K562 (cell line): Measurements from ENCODE around the gene MYO3B. TPM values are rescaled to one million over a fixed set of nuclear protein-coding genes. Genes with fewer than 3 reads are reported as not detected.

Source experiments
- SMARCC2 ChIP-seq: fragments of 450-650 bp; IDR thresholded peaks from 2 replicates; pipeline ENCODE4 v1.6.1; 2017; ENCODE audit warnings: antibody characterized with exemption, moderate library complexity, mild to moderate bottlenecking, low read depth
- SNRNP70 ChIP-seq: fragments of 200-400 bp; formaldehyde crosslinking; optimal IDR thresholded peaks from 2 replicates; pipeline ENCODE3; 2017; ENCODE audit warnings: low read depth, low read length
- ZFX ChIP-seq: sonication (generic); formaldehyde crosslinking; IDR thresholded peaks from 2 replicates; pipeline ENCODE4 v1.8.0; 2022; ENCODE audit warnings: mild to moderate bottlenecking, missing genetic modification reagents, moderate library complexity
- polyA plus RNA-seq, 8 experiments: library from polyadenylated mRNA; depleted of rRNA in 4 of 8; stranded (reverse) in 5 of 8; unstranded in 3 of 8; fragments of >200 nt; fragmentation: Nextera tagmentation in 2 of 8; fragmentation: Illumina TruSeq in 1 of 8; extraction: Ambion mirVana in 2 of 8; extraction: Trizol in 1 of 8; gene quantifications; 2 replicates each; pipeline versions ENCODE4 v1.2.1 to v1.2.3, GENCODE V29; 2011 to 2014; ENCODE audit warnings: inconsistent platforms in 1 of 8, missing spikeins in 1 of 8
- total RNA-seq, 7 experiments: library from RNA; depleted of rRNA in 6 of 7; stranded (reverse); fragments of >200 nt in 6 of 7; fragmentation: Illumina TruSeq in 2 of 7; extraction: Trizol in 2 of 7; gene quantifications; 2 replicates each; pipeline versions ENCODE4 v1.2.1 to v1.2.3, GENCODE V29; 2011 to 2021; ENCODE audit warnings: low replicate concordance in 1 of 7
- TF ChIP-seq, protein P1 (sequence below), 2 experiments: fragments of 450-650 bp in 1 of 2; sonication (generic) in 1 of 2; formaldehyde crosslinking in 1 of 2; IDR thresholded peaks; 2 replicates each; pipeline versions ENCODE4 v1.7.1 to v1.9.0; 2016 to 2022; ENCODE audit warnings: inconsistent platforms in 1 of 2, mild to moderate bottlenecking in 1 of 2, missing genetic modification reagents in 1 of 2

MYO3B gene
- total and polyA plus RNA-seq, 9 of the 15 experiments (the other 6 are each of a cell fraction or from before 2014, with no cell fraction given) = 2.7 to 6.5 (median 3.6) TPM

DNA sequence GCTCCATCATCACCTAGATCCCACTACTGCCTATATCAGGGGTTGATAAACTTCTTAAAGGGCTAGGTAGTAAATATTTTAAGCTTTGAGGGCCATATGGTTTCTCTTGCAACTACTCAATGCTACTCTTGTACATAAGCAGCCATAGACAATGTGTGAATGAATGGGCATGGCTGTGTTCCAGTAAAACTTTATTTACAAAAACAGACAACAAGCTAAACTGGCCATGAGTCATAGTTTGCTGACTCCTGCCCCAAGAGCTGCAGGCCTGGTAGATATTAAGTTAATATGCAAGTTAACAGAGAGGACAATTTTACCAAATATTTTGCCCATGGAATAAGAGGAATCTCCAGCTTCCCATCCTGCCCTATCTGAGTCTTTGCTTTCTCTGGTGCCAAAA lies 29.8 kb upstream of the MYO3B start (continued):
- TF ChIP-seq, protein P1, sequence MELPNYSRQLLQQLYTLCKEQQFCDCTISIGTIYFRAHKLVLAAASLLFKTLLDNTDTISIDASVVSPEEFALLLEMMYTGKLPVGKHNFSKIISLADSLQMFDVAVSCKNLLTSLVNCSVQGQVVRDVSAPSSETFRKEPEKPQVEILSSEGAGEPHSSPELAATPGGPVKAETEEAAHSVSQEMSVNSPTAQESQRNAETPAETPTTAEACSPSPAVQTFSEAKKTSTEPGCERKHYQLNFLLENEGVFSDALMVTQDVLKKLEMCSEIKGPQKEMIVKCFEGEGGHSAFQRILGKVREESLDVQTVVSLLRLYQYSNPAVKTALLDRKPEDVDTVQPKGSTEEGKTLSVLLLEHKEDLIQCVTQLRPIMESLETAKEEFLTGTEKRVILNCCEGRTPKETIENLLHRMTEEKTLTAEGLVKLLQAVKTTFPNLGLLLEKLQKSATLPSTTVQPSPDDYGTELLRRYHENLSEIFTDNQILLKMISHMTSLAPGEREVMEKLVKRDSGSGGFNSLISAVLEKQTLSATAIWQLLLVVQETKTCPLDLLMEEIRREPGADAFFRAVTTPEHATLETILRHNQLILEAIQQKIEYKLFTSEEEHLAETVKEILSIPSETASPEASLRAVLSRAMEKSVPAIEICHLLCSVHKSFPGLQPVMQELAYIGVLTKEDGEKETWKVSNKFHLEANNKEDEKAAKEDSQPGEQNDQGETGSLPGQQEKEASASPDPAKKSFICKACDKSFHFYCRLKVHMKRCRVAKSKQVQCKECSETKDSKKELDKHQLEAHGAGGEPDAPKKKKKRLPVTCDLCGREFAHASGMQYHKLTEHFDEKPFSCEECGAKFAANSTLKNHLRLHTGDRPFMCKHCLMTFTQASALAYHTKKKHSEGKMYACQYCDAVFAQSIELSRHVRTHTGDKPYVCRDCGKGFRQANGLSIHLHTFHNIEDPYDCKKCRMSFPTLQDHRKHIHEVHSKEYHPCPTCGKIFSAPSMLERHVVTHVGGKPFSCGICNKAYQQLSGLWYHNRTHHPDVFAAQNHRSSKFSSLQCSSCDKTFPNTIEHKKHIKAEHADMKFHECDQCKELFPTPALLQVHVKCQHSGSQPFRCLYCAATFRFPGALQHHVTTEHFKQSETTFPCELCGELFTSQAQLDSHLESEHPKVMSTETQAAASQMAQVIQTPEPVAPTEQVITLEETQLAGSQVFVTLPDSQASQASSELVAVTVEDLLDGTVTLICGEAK (IDR thresholded peaks at IDR 0.05) = peak; percentile 95
- TF ChIP-seq, protein P1 (CRISPR knock-in tag; IDR thresholded peaks at IDR 0.05) = peak; percentile 91
- TF ChIP-seq SMARCC2 = no peak
- no peak for TF ChIP-seq ZFX (CRISPR knock-in tag)
- TF ChIP-seq SNRNP70 = no peak
